Measurements from ENCODE around the gene ACVR2A.

GRCh38 chr2:147808520-147808919 is 36.3 kb upstream of the ACVR2A start:
- TF ChIP-seq, protein P1, sequence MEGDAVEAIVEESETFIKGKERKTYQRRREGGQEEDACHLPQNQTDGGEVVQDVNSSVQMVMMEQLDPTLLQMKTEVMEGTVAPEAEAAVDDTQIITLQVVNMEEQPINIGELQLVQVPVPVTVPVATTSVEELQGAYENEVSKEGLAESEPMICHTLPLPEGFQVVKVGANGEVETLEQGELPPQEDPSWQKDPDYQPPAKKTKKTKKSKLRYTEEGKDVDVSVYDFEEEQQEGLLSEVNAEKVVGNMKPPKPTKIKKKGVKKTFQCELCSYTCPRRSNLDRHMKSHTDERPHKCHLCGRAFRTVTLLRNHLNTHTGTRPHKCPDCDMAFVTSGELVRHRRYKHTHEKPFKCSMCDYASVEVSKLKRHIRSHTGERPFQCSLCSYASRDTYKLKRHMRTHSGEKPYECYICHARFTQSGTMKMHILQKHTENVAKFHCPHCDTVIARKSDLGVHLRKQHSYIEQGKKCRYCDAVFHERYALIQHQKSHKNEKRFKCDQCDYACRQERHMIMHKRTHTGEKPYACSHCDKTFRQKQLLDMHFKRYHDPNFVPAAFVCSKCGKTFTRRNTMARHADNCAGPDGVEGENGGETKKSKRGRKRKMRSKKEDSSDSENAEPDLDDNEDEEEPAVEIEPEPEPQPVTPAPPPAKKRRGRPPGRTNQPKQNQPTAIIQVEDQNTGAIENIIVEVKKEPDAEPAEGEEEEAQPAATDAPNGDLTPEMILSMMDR (IDR thresholded peaks at IDR 0.05) = no peak
- no peak for TF ChIP-seq POLR2A (IDR thresholded peaks at IDR 0.05)
